ENCODE results near the gene DACH1.

GRCh38 chr13:71503781-71504180, 363.2 kb downstream of the DACH1 start:
- TF ChIP-seq POLR2A (IDR thresholded peaks at IDR 0.05; ENCODE audit: low read depth, low read length) (no peak), POLR2AphosphoS5 (IDR thresholded peaks at IDR 0.05; ENCODE audit: low read depth, low read length) (no peak)
